ENCODE data around the gene SUSD2.

DNA sequence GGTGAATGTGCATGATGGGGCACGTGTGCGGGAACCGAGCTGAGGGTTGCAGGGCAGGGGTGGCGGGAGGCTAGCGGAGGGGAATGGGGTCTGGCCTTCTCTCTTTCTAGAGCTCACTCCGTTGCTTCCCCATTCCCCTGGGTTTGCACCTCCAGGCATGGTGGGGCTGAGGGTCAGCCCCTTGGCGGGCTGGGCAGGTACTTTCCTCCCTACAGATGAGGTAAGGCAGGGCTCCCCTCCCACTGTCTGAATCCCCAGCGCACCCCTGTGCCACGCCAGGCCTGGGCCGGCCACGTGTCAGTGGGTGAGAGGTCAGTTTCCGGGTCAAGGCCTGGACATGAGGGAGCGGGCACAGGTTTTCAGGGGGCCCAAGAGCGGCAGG, 8.9 kb downstream of the SUSD2 start:
- TF ChIP-seq CTCF (optimal IDR thresholded peaks at IDR 0.05 in 1 of 3, IDR thresholded peaks at IDR 0.05 in 1 of 3, conservative IDR thresholded peaks at IDR 0.05 in 1 of 3; ENCODE audit: extremely low read depth in 1 of 3, insufficient read depth in 2 of 3, low read length in 3 of 3) (no peak), EZH2 (IDR thresholded peaks at IDR 0.05; ENCODE audit: low read length) (no peak)

Measured in keratinocyte (primary cell).